Stimulated activated CD8-positive, alpha-beta memory T cell treated with anti-CD3 and anti-CD28 coated beads, Interleukin-7, amount 100 ng/mL, for 4 hours (primary cell): ENCODE measurements around the gene LSAMP.

Source experiments
- DNase-seq, 2 donors: peaks; one replicate each; pipeline ENCODE4 v3.0.0-alpha.2; 2020; ENCODE audit warnings: low read depth in 2 of 2

LSAMP gene

GRCh38 chr3:115958526-115958925 lies 486.8 kb downstream of the LSAMP start:
- no peak for DNase-seq

GRCh38 chr3:115947325-115947724 lies 498.0 kb downstream of the LSAMP start:
- DNase-seq = no peak

GRCh38 chr3:115943579-115943978 lies 501.7 kb downstream of the LSAMP start:
- DNase-seq = no peak

GRCh38 chr3:115937054-115937453 lies 508.2 kb downstream of the LSAMP start:
- DNase-seq = no peak

- no peak for DNase-seq
Measured at GRCh38 chr3:115932807-115933206, 512.5 kb downstream of the LSAMP start.

GRCh38 chr3:115931581-115931980 lies 513.7 kb downstream of the LSAMP start:
- no peak for DNase-seq

- DNase-seq = no peak
Measured at GRCh38 chr3:115930922-115931321, 514.4 kb downstream of the LSAMP start.

GRCh38 chr3:115930168-115930567 lies 515.1 kb downstream of the LSAMP start:
- DNase-seq = no peak

GRCh38 chr3:115928376-115928775 lies 516.9 kb downstream of the LSAMP start:
- DNase-seq = no peak

GRCh38 chr3:115927197-115927596 lies 518.1 kb downstream of the LSAMP start:
- DNase-seq = no peak

GRCh38 chr3:115922681-115923347 lies 522.5 kb downstream of the LSAMP start:
- DNase-seq = no peak

- DNase-seq = no peak
Measured at GRCh38 chr3:115921711-115922110, 523.6 kb downstream of the LSAMP start.

- no peak for DNase-seq
Measured at GRCh38 chr3:115918900-115919299, 526.4 kb downstream of the LSAMP start.

- DNase-seq = no peak
Measured at GRCh38 chr3:115916866-115917265, 528.4 kb downstream of the LSAMP start.

GRCh38 chr3:115915061-115915460 lies 530.2 kb downstream of the LSAMP start:
- DNase-seq = no peak

GRCh38 chr3:115913069-115913686 lies 532.1 kb downstream of the LSAMP start:
- no peak for DNase-seq

GRCh38 chr3:115912372-115912771 lies 532.9 kb downstream of the LSAMP start:
- no peak for DNase-seq

GRCh38 chr3:115905871-115906270 lies 539.4 kb downstream of the LSAMP start:
- DNase-seq = no peak

GRCh38 chr3:115903843-115904242 lies 541.4 kb downstream of the LSAMP start:
- DNase-seq = no peak

- DNase-seq = no peak
Measured at GRCh38 chr3:115901008-115901407, 544.3 kb downstream of the LSAMP start.

- no peak for DNase-seq
Measured at GRCh38 chr3:115899535-115899934, 545.8 kb downstream of the LSAMP start.

GRCh38 chr3:115898656-115899410 lies 546.5 kb downstream of the LSAMP start:
- no peak for DNase-seq
